HEK293 (cell line): ENCODE results near the gene NEIL3.

Experiments
- CTCF ChIA-PET: fragments of 350-600 bp; formaldehyde crosslinking; extraction: SDS; loops from one replicate; lab custom pipeline; 2021; ENCODE audit warnings: antibody characterized with exemption; lab: Yijun Ruan, JAX
- POLR2A ChIA-PET: fragments of 300-600 bp; formaldehyde crosslinking; extraction: SDS; loops from one replicate; lab custom pipeline; 2020; ENCODE audit warnings: antibody characterized with exemption, inconsistent platforms; lab: Yijun Ruan, JAX
- H3K27ac ChIP-seq: fragments of 200-500 bp; sonication (Bioruptor generic); 2 replicates; pipeline ENCODE4 v1.5.1; 2014; ENCODE audit warnings: low read depth, low read length, control low read depth, inconsistent platforms; ENCODE audit errors: extremely low read depth
- H3K36me3 ChIP-seq, 2 experiments: fragments of 200-500 bp in 1 of 2; sonication (Bioruptor generic) in 1 of 2; 1 replicate in 1 of 2; 2 replicates in 1 of 2; pipeline ENCODE4 v1.5.1; 2014 to 2017; ENCODE audit warnings: inconsistent platforms in 2 of 2, low read length in 2 of 2; ENCODE audit not compliant: control insufficient read depth in 2 of 2, insufficient read depth in 1 of 2
- H3K4me1 ChIP-seq: fragments of 200-500 bp; sonication (Bioruptor generic); 2 replicates; pipeline ENCODE4 v1.5.1; 2014; ENCODE audit warnings: mild to moderate bottlenecking, low read length, inconsistent platforms; ENCODE audit not compliant: control insufficient read depth, insufficient read depth
- H3K4me3 ChIP-seq: 2 replicates; pipeline ENCODE4 v1.5.1; 2011; ENCODE audit warnings: low read depth, mild to moderate bottlenecking, control low read depth, low read length, moderate library complexity
- H3K9me3 ChIP-seq: fragments of 200-500 bp; sonication (Bioruptor generic); 2 replicates; pipeline ENCODE4 v1.5.1; 2014; ENCODE audit warnings: low read depth, low read length, inconsistent platforms; ENCODE audit not compliant: control insufficient read depth, insufficient read depth
- AEBP2 ChIP-seq: fragments of 450-650 bp; formaldehyde crosslinking; IDR thresholded peaks from 2 replicates; pipeline ENCODE4 v1.5.1; 2016; ENCODE audit warnings: missing biosample characterization, missing genetic modification characterization, borderline replicate concordance
- GFI1B ChIP-seq: fragments of 450-650 bp; formaldehyde crosslinking; IDR thresholded peaks from 2 replicates; pipeline ENCODE4 v1.5.1; 2016; ENCODE audit warnings: missing biosample characterization, missing genetic modification characterization
- PRDM2 ChIP-seq: fragments of 450-650 bp; formaldehyde crosslinking; IDR thresholded peaks from 2 replicates; pipeline ENCODE4 v1.5.1; 2016; ENCODE audit warnings: missing biosample characterization, missing genetic modification characterization, borderline replicate concordance
- SCRT1 ChIP-seq: fragments of 450-650 bp; formaldehyde crosslinking; IDR thresholded peaks from 2 replicates; pipeline ENCODE4 v1.5.1; 2016; ENCODE audit warnings: missing biosample characterization, missing genetic modification characterization, borderline replicate concordance
- SP2 ChIP-seq: fragments of 450-650 bp; formaldehyde crosslinking; IDR thresholded peaks from 2 replicates; pipeline ENCODE4 v1.5.1; 2016; ENCODE audit warnings: missing biosample characterization, missing genetic modification characterization
- ZBTB21 ChIP-seq: fragments of 450-650 bp; formaldehyde crosslinking; IDR thresholded peaks from 2 replicates; pipeline ENCODE4 v1.5.1; 2017; ENCODE audit warnings: missing biosample characterization, missing genetic modification characterization
- ZFP3 ChIP-seq: fragments of 450-650 bp; formaldehyde crosslinking; IDR thresholded peaks from 2 replicates; pipeline ENCODE4 v1.5.1; 2016; ENCODE audit warnings: low read depth, missing biosample characterization, missing genetic modification characterization
- ZFP41 ChIP-seq: fragments of 450-650 bp; formaldehyde crosslinking; IDR thresholded peaks from 2 replicates; pipeline ENCODE4 v1.5.1; 2016; ENCODE audit warnings: missing biosample characterization, missing genetic modification characterization, borderline replicate concordance
- ZFP69B ChIP-seq: fragments of 450-650 bp; formaldehyde crosslinking; IDR thresholded peaks from 2 replicates; pipeline ENCODE4 v1.5.1; 2016; ENCODE audit warnings: missing biosample characterization, missing genetic modification characterization
- ZNF138 ChIP-seq: fragments of 450-650 bp; formaldehyde crosslinking; IDR thresholded peaks from 2 replicates; pipeline ENCODE4 v1.5.1; 2016; ENCODE audit warnings: missing biosample characterization, missing genetic modification characterization, borderline replicate concordance
- ZNF140 ChIP-seq: fragments of 450-650 bp; formaldehyde crosslinking; IDR thresholded peaks from 2 replicates; pipeline ENCODE4 v1.5.1; 2016; ENCODE audit warnings: missing biosample characterization, missing genetic modification characterization
- ZNF223 ChIP-seq: fragments of 450-650 bp; formaldehyde crosslinking; IDR thresholded peaks from 2 replicates; pipeline ENCODE4 v1.5.1; 2016; ENCODE audit warnings: missing biosample characterization, missing genetic modification characterization
- ZNF248 ChIP-seq: fragments of 450-650 bp; formaldehyde crosslinking; IDR thresholded peaks from 2 replicates; pipeline ENCODE4 v1.5.1; 2017; ENCODE audit warnings: missing biosample characterization, missing genetic modification characterization
- ZNF513 ChIP-seq: fragments of 450-650 bp; IDR thresholded peaks from 2 replicates; pipeline ENCODE4 v1.5.1; 2018; ENCODE audit warnings: missing biosample characterization, missing genetic modification characterization
- ZNF558 ChIP-seq: fragments of 450-650 bp; formaldehyde crosslinking; IDR thresholded peaks from 2 replicates; pipeline ENCODE4 v1.5.1; 2016; ENCODE audit warnings: missing biosample characterization, missing genetic modification characterization
- ZNF624 ChIP-seq: fragments of 450-650 bp; formaldehyde crosslinking; IDR thresholded peaks from 2 replicates; pipeline ENCODE4 v1.5.1; 2017; ENCODE audit warnings: missing biosample characterization, missing genetic modification characterization

Gene NEIL3

GRCh38 chr4:177401658-177402273 is 92.1 kb downstream of the NEIL3 start:
- Histone ChIP-seq H3K9me3 (no peaks in the 10 kb centered on the region), H3K36me3 (no peaks in the 10 kb centered on the region), H3K27ac (no peak overlapping the region), H3K4me1 (no peaks in the 10 kb centered on the region), H3K4me3 (no peak overlapping the region)
- TF ChIP-seq ZBTB21 (tag by site-specific recombination): no peak
- 0 out of 2 replicates have a peak, but pooled peaks have one; percentile 18 for TF ChIP-seq ZNF140 (tag by site-specific recombination)
- CTCF ChIA-PET: no interaction called here
- POLR2A ChIA-PET: no interaction called here

- no peaks in the 10 kb centered on the region for H3K36me3 ChIP-seq
- H3K27ac ChIP-seq: no peak overlapping the region
- no peaks in the 10 kb centered on the region for H3K9me3 ChIP-seq
- no peak overlapping the region for H3K4me3 ChIP-seq
- H3K4me1 ChIP-seq: no peaks in the 10 kb centered on the region
- ChIA-PET CTCF (no interaction called here), POLR2A (no interaction called here)
- TF ChIP-seq SCRT1 (tag by site-specific recombination) (no peak), GFI1B (tag by site-specific recombination) (no peak), ZNF624 (tag by site-specific recombination) (no peak), ZFP41 (tag by site-specific recombination) (no peak), ZNF138 (no peak), ZFP3 (tag by site-specific recombination) (no peak), AEBP2 (no peak), ZNF248 (tag by site-specific recombination) (no peak), ZNF223 (tag by site-specific recombination) (no peak), ZNF558 (tag by site-specific recombination) (no peak), PRDM2 (no peak), ZNF513 (tag by site-specific recombination) (no peak), ZFP69B (tag by site-specific recombination) (no peak), SP2 (tag by site-specific recombination) (no peak)
Observed at GRCh38 chr4:177403746-177404145, 94.1 kb downstream of the NEIL3 start.
